A549 (cell line): ENCODE results near the gene SLC4A4. TPM values are rescaled to one million over a fixed set of nuclear protein-coding genes. Genes with fewer than 3 reads are reported as not detected.
A peak's percentile ranks its signal among the peaks of the same experiment; 100 is the strongest.

ENCODE experiments used
- ATAC-seq, 2 experiments: fragments of 200-7000 bp in 1 of 2; fragments of >200 bp in 1 of 2; cut with Nextera tagmentation in 1 of 2; cut with Tn5 transposase in 1 of 2; 3 replicates each; pipeline versions ENCODE4 v1.8.0 to v1.9.1; 2018 to 2020; ENCODE audit warnings: mild to moderate bottlenecking in 1 of 2, moderate library complexity in 1 of 2
- CTCF ChIA-PET: fragments of 300-600 bp; sonication (Branson Sonifier 250); formaldehyde crosslinking; extraction: SDS; loops from one replicate; lab custom pipeline; 2021; ENCODE audit warnings: antibody characterized with exemption, inconsistent platforms; lab: Yijun Ruan, JAX
- POLR2A ChIA-PET: fragments of 350-600 bp; formaldehyde crosslinking; extraction: SDS; loops from one replicate; lab custom pipeline; 2021; ENCODE audit warnings: antibody characterized with exemption, inconsistent platforms; lab: Yijun Ruan, JAX
- DNase-seq, 2 experiments: peaks; one replicate each; pipeline versions ENCODE4 v3.0.0 to v3.0.0-alpha.2; 2011 to 2016; ENCODE audit warnings: low read depth in 1 of 2, low spot score in 1 of 2
- FAIRE-seq: peaks from 2 replicates; lab custom pipeline; 2011; peaks lifted over from hg19 to GRCh38; lab: Jason Lieb, UNC
- H3K27ac ChIP-seq, 2 experiments: fragments of >200 bp; sonication (Bioruptor Twin); formaldehyde crosslinking; 3 replicates each; pipeline ENCODE4 v1.5.1; 2016 to 2017
- H3K4me1 ChIP-seq: fragments of >200 bp; sonication (Bioruptor Twin); formaldehyde crosslinking; 3 replicates; pipeline ENCODE4 v1.6.1; 2016
- H3K4me2 ChIP-seq: fragments of >200 bp; sonication (Bioruptor Twin); formaldehyde crosslinking; 3 replicates; pipeline ENCODE4 v1.6.1; 2016
- H3K4me3 ChIP-seq: fragments of >200 bp; sonication (Bioruptor Twin); formaldehyde crosslinking; 3 replicates; pipeline ENCODE4 v1.5.1; 2016
- H3K9me3 ChIP-seq: fragments of >200 bp; sonication (Bioruptor Twin); formaldehyde crosslinking; 3 replicates; pipeline ENCODE4 v1.6.1; 2016
- BHLHE40 ChIP-seq: IDR thresholded peaks from 2 replicates; pipeline ENCODE4 v1.6.1; 2012; ENCODE audit warnings: low read depth, low read length, inconsistent platforms
- CHD4 ChIP-seq: fragments of 200-600 bp; sonication (generic); IDR thresholded peaks from 2 replicates; pipeline ENCODE4 v1.6.1; 2016; ENCODE audit warnings: antibody characterized with exemption, mild to moderate bottlenecking, borderline replicate concordance
- EHF ChIP-seq: fragments of 250-450 bp; sonication (Bioruptor Pico); IDR thresholded peaks from 2 replicates; pipeline ENCODE4 v1.5.0; 2020; ENCODE audit warnings: mild to moderate bottlenecking
- FOSL2 ChIP-seq, 2 experiments: fragments of 450-650 bp in 1 of 2; fragments of >200 bp in 1 of 2; sonication (Bioruptor Twin) in 1 of 2; formaldehyde crosslinking; IDR thresholded peaks; 2 replicates each; pipeline versions ENCODE4 v1.5.0 to v1.6.1; 2016 to 2020; ENCODE audit warnings: mild to moderate bottlenecking in 1 of 2, moderate library complexity in 1 of 2
- FOXS1 ChIP-seq: fragments of 250-450 bp; sonication (Bioruptor Pico); IDR thresholded peaks from 2 replicates; pipeline ENCODE4 v1.5.0; 2020; ENCODE audit warnings: mild to moderate bottlenecking, moderate library complexity
- GATA3 ChIP-seq: IDR thresholded peaks from 2 replicates; pipeline ENCODE4 v1.6.1; 2012; ENCODE audit warnings: borderline replicate concordance
- HMGXB4 ChIP-seq: fragments of 250-450 bp; sonication (Bioruptor Pico); IDR thresholded peaks from 2 replicates; pipeline ENCODE4 v1.5.0; 2021; ENCODE audit warnings: mild to moderate bottlenecking, moderate library complexity, borderline replicate concordance
- JUN ChIP-seq, 2 experiments: fragments of >200 bp; sonication (Bioruptor Twin); formaldehyde crosslinking; IDR thresholded peaks; 2 replicates in 1 of 2; 3 replicates in 1 of 2; pipeline ENCODE4 v1.6.1; 2016 to 2017
- JUNB ChIP-seq: fragments of >200 bp; sonication (Bioruptor Twin); formaldehyde crosslinking; IDR thresholded peaks from 2 replicates; pipeline ENCODE4 v1.6.1; 2016
- KDM1A ChIP-seq: fragments of 200-600 bp; sonication (generic); IDR thresholded peaks from 2 replicates; pipeline ENCODE4 v1.6.1; 2016; ENCODE audit warnings: low read depth, mild to moderate bottlenecking
- MAFK ChIP-seq: fragments of 450-650 bp; IDR thresholded peaks from 2 replicates; pipeline ENCODE4 v1.6.1; 2014; ENCODE audit not compliant: partially characterized antibody
- NFE2L2 ChIP-seq: fragments of 150-350 bp; conservative IDR thresholded peaks from 2 replicates; pipeline ENCODE4 v1.6.1; 2014; ENCODE audit warnings: low read length
- NR3C1 ChIP-seq: fragments of >200 bp; sonication (Bioruptor Twin); formaldehyde crosslinking; IDR thresholded peaks from 3 replicates; pipeline ENCODE4 v1.6.1; 2017
- RAD21 ChIP-seq, 2 experiments: fragments of >200 bp in 1 of 2; sonication (Bioruptor Twin) in 1 of 2; formaldehyde crosslinking in 1 of 2; IDR thresholded peaks in 1 of 2; conservative IDR thresholded peaks in 1 of 2; 2 replicates in 1 of 2; 3 replicates in 1 of 2; pipeline ENCODE4 v1.6.1; 2012 to 2018; ENCODE audit warnings: inconsistent platforms in 1 of 2
- RARB ChIP-seq: fragments of 250-450 bp; sonication (Bioruptor Pico); IDR thresholded peaks from 2 replicates; pipeline ENCODE4 v1.8.0; 2021; ENCODE audit warnings: mild to moderate bottlenecking, moderate library complexity
- RCOR1 ChIP-seq: fragments of 150-350 bp; IDR thresholded peaks from 2 replicates; pipeline ENCODE4 v1.6.1; 2014; ENCODE audit warnings: antibody characterized with exemption, low read length, low read depth
- RNF2 ChIP-seq: fragments of 200-600 bp; sonication (generic); IDR thresholded peaks from 2 replicates; pipeline ENCODE4 v1.6.1; 2016; ENCODE audit warnings: low read depth, mild to moderate bottlenecking, antibody characterized with exemption, moderate library complexity, borderline replicate concordance
- ZFP36 ChIP-seq: fragments of 450-650 bp; IDR thresholded peaks from 2 replicates; pipeline ENCODE4 v1.6.1; 2014; ENCODE audit warnings: borderline replicate concordance; ENCODE audit not compliant: partially characterized antibody
- ZSCAN20 ChIP-seq: fragments of 250-450 bp; sonication (Bioruptor Pico); IDR thresholded peaks from 2 replicates; pipeline ENCODE4 v1.8.0; 2022; ENCODE audit warnings: mild to moderate bottlenecking, moderate library complexity
- WGBS: methylation state at CpG from one replicate; pipeline ENCODE4 v1.1.6; 2017; ENCODE audit errors: missing lambda C conversion rate; 5-methylcytosine and 5-hydroxymethylcytosine counted together
- polyA plus RNA-seq, 4 experiments: library from polyadenylated mRNA; depleted of rRNA in 3 of 4; stranded (reverse); fragments of >200 nt; fragmentation: RNase III in 1 of 4; extraction: RNeasy Plus Mini Kit Qiagen cat#74134 plus additional on column Dnase treatment in 1 of 4; gene quantifications; 2 replicates in 3 of 4; 3 replicates in 1 of 4; pipeline ENCODE4 v1.2.3, GENCODE V29; 2011 to 2017
- TF ChIP-seq, protein P1 (sequence below): IDR thresholded peaks from 2 replicates; pipeline ENCODE4 v1.6.1; 2012; ENCODE audit warnings: low read depth, borderline replicate concordance
- TF ChIP-seq, protein P2 (sequence below): fragments of >200 bp; sonication (Bioruptor Twin); formaldehyde crosslinking; IDR thresholded peaks from 3 replicates; pipeline ENCODE4 v1.6.1; 2016
- TF ChIP-seq, protein P3 (sequence below): fragments of >200 bp; sonication (Bioruptor Twin); formaldehyde crosslinking; IDR thresholded peaks from 3 replicates; pipeline ENCODE4 v1.5.1; 2016

SLC4A4 gene
- polyA plus RNA-seq, 2 of the 4 experiments (the other 2 are of a cell fraction), result 1.8 to 2.9 TPM

DNA sequence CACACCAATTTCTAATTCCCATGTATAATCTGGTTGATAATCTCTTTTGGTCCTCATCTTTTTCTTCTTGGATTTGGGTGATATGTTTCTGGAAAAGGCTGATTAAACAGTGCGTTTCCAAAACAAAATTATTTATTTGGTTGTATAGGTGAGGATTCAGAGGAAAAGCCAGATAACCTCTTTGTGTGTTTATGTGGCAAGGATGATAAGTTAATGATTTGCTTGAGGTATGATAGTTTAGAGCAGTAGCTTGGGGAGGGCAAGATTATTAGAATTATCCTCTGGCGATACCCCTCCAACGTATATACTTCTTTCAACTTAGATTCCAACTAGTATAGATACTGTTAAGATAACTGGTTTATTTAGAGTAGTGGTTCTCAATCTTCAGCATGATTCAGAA, 53.3 kb downstream of the SLC4A4 start:
- Histone ChIP-seq H3K4me2 (no peak overlapping the region), H3K9me3 (no peaks in the 10 kb centered on the region), H3K4me3 (no peak overlapping the region), H3K27ac (no peak overlapping the region), H3K4me1 (peaks cover 22% of the 10 kb centered on the region)
- TF ChIP-seq, protein P1, sequence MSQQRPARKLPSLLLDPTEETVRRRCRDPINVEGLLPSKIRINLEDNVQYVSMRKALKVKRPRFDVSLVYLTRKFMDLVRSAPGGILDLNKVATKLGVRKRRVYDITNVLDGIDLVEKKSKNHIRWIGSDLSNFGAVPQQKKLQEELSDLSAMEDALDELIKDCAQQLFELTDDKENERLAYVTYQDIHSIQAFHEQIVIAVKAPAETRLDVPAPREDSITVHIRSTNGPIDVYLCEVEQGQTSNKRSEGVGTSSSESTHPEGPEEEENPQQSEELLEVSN, result no peak
- TF ChIP-seq FOXS1 (CRISPR knock-in tag) (no peak), RCOR1 (no peak), EHF (CRISPR knock-in tag) (no peak), NR3C1 (no peak), ZFP36 (no peak), FOSL2 (IDR thresholded peaks at IDR 0.05) (no peak), FOSL2 (CRISPR knock-in tag; IDR thresholded peaks at IDR 0.05) (no peak), NFE2L2 (no peak), GATA3 (no peak), RAD21 (conservative IDR thresholded peaks at IDR 0.05 in 1 of 2, IDR thresholded peaks at IDR 0.05 in 1 of 2) (no peak), KDM1A (no peak), RARB (CRISPR knock-in tag) (no peak), HMGXB4 (CRISPR knock-in tag) (no peak), JUN (IDR thresholded peaks at IDR 0.05) (no peak)
- TF ChIP-seq, protein P2, sequence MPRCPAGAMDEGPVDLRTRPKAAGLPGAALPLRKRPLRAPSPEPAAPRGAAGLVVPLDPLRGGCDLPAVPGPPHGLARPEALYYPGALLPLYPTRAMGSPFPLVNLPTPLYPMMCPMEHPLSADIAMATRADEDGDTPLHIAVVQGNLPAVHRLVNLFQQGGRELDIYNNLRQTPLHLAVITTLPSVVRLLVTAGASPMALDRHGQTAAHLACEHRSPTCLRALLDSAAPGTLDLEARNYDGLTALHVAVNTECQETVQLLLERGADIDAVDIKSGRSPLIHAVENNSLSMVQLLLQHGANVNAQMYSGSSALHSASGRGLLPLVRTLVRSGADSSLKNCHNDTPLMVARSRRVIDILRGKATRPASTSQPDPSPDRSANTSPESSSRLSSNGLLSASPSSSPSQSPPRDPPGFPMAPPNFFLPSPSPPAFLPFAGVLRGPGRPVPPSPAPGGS, result no peak
- no peak for FAIRE-seq
- ChIA-PET CTCF (no interaction called here), POLR2A (no interaction called here)
- no peak for ATAC-seq
- DNase-seq, result no peak
- 90% methylated on average over 3 of the region's 3 CpGs for WGBS

DNA sequence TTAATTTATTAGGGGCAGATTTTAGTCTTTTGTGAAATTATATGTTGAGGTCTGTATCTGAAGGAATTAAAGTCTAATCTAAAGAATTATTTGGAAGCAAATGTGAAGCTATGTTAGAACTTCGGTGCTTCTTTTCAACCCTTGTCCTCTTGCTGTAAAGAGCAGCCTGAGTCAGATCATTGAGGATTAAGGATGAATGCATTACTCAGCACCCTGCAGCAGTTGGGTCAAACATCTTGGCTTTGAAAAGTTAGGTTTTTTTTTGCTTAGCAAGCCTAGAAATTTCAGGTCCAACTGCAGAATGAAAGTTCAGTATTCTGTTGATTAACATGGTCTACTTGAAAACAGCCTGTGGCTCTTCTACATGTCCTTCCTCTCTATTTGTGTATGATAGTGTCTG, 57.6 kb downstream of the SLC4A4 start:
- no peak for DNase-seq
- Histone ChIP-seq H3K4me1 (0 out of 3 replicates have a peak, but pooled peaks cover 3% of the 10 kb centered on the region), H3K27ac (no peak overlapping the region), H3K4me2 (peak overlapping the region; percentile 21; the same call in 1 of the 3 replicates), H3K4me3 (no peak overlapping the region), H3K9me3 (no peaks in the 10 kb centered on the region)
- POLR2A ChIA-PET, result no interaction called here
- CTCF ChIA-PET, result no interaction called here
- no peak for TF ChIP-seq MAFK
- no peak for TF ChIP-seq NFE2L2
- no peak for TF ChIP-seq KDM1A
- TF ChIP-seq RCOR1, result no peak
- no peak for TF ChIP-seq EHF (CRISPR knock-in tag)
- no peak for FAIRE-seq
- no peak; a peak in 1 of 6 replicates for ATAC-seq
- 4% methylated on average over 1 of the region's 1 CpG for WGBS

DNA sequence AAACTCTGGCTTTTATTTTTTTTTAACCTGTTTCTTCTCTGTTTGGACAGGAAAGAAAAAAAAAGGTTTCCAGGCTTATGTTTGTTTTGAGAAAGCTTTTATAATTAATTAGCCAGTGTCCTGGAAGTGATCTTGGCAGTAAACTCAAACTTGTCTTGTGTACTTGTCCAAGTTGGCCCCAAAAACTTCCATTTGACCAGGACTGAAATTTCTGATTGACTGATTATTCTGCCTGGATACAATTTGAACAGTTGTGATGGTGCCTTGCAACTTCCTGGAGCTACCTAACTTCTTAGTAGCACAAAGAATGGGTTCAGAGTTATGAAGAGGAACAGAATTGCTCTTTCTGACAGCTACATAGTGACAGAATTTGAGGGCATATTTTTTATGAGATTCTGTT, 62.0 kb downstream of the SLC4A4 start:
- DNase-seq, result no peak
- ChIA-PET CTCF (no interaction called here), POLR2A (no interaction called here)
- no peak for FAIRE-seq
- Histone ChIP-seq H3K27ac (no peak overlapping the region), H3K9me3 (no peaks in the 10 kb centered on the region), H3K4me2 (no peak overlapping the region), H3K4me3 (no peak overlapping the region), H3K4me1 (0 out of 3 replicates have a peak, but pooled peaks cover 3% of the 10 kb centered on the region)
- no peak for ATAC-seq
- TF ChIP-seq CHD4 (no peak), FOSL2 (IDR thresholded peaks at IDR 0.05) (no peak), FOSL2 (CRISPR knock-in tag; IDR thresholded peaks at IDR 0.05) (no peak), RAD21 (conservative IDR thresholded peaks at IDR 0.05 in 1 of 2, IDR thresholded peaks at IDR 0.05 in 1 of 2) (no peak), RNF2 (no peak), JUNB (no peak), BHLHE40 (no peak), ZSCAN20 (no peak)
- TF ChIP-seq, protein P3, sequence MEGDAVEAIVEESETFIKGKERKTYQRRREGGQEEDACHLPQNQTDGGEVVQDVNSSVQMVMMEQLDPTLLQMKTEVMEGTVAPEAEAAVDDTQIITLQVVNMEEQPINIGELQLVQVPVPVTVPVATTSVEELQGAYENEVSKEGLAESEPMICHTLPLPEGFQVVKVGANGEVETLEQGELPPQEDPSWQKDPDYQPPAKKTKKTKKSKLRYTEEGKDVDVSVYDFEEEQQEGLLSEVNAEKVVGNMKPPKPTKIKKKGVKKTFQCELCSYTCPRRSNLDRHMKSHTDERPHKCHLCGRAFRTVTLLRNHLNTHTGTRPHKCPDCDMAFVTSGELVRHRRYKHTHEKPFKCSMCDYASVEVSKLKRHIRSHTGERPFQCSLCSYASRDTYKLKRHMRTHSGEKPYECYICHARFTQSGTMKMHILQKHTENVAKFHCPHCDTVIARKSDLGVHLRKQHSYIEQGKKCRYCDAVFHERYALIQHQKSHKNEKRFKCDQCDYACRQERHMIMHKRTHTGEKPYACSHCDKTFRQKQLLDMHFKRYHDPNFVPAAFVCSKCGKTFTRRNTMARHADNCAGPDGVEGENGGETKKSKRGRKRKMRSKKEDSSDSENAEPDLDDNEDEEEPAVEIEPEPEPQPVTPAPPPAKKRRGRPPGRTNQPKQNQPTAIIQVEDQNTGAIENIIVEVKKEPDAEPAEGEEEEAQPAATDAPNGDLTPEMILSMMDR, result no peak
